Activated CD4-positive, CD25-positive, alpha-beta regulatory T cell (primary cell): ENCODE results near the gene DOK4.

ENCODE experiments used
- DNase-seq, 4 experiments: peaks; one replicate each; lab custom pipeline; 2025; lab: John Stamatoyannopoulos, UW

The DOK4 gene

GRCh38 chr16:57519796-57520360, 33.6 kb upstream of the DOK4 start:
- peak; percentile 58 to 79 (median 64) for DNase-seq

- DNase-seq: no peak
Observed at GRCh38 chr16:57518922-57519321, 32.6 kb upstream of the DOK4 start.

GRCh38 chr16:57518520-57518919, 32.2 kb upstream of the DOK4 start:
- DNase-seq: no peak

- no peak for DNase-seq
Observed at GRCh38 chr16:57517397-57518367, 31.4 kb upstream of the DOK4 start.

GRCh38 chr16:57516773-57517172, 30.5 kb upstream of the DOK4 start:
- DNase-seq: no peak

- no peak for DNase-seq
Observed at GRCh38 chr16:57516176-57516725, 30.0 kb upstream of the DOK4 start.

- DNase-seq: no peak
Observed at GRCh38 chr16:57514791-57515600, 28.7 kb upstream of the DOK4 start.

- DNase-seq: no peak
Observed at GRCh38 chr16:57514371-57514770, 28.1 kb upstream of the DOK4 start.

- no peak for DNase-seq
Observed at GRCh38 chr16:57513371-57514102, 27.2 kb upstream of the DOK4 start.

- DNase-seq: no peak
Observed at GRCh38 chr16:57512296-57513001, 26.2 kb upstream of the DOK4 start.

GRCh38 chr16:57510016-57510871, 24.0 kb upstream of the DOK4 start:
- DNase-seq: no peak

GRCh38 chr16:57509231-57509923, 23.1 kb upstream of the DOK4 start:
- no peak for DNase-seq

- DNase-seq: no peak
Observed at GRCh38 chr16:57508035-57508425, 21.7 kb upstream of the DOK4 start.

- no peak for DNase-seq
Observed at GRCh38 chr16:57507136-57508034, 21.1 kb upstream of the DOK4 start.

GRCh38 chr16:57505169-57505568, 18.9 kb upstream of the DOK4 start:
- DNase-seq: no peak

- DNase-seq: no peak
Observed at GRCh38 chr16:57504491-57504890, 18.2 kb upstream of the DOK4 start.

- no peak for DNase-seq
Observed at GRCh38 chr16:57504001-57504400, 17.7 kb upstream of the DOK4 start.

- DNase-seq: no peak
Observed at GRCh38 chr16:57503366-57503765, 17.1 kb upstream of the DOK4 start.
